Fibroblast of pulmonary artery (primary cell): ENCODE results near the gene PSTK.

Experiments used
- DNase-seq: peaks from one replicate; pipeline ENCODE4 v3.0.0-alpha.2; 2010; ENCODE audit warnings: low read depth
- H3K4me3 ChIP-seq: replicated peaks from 2 replicates; pipeline ENCODE4 v1.5.1; 2011; ENCODE audit warnings: low read depth, mild to moderate bottlenecking, control low read depth, low read length, moderate library complexity
- TF ChIP-seq, protein P1 (sequence below): IDR thresholded peaks from 2 replicates; pipeline ENCODE4 v1.5.1; 2011; ENCODE audit warnings: mild to moderate bottlenecking, control low read depth, low read length, inconsistent platforms; ENCODE audit errors: missing control alignments

PSTK gene

DNA sequence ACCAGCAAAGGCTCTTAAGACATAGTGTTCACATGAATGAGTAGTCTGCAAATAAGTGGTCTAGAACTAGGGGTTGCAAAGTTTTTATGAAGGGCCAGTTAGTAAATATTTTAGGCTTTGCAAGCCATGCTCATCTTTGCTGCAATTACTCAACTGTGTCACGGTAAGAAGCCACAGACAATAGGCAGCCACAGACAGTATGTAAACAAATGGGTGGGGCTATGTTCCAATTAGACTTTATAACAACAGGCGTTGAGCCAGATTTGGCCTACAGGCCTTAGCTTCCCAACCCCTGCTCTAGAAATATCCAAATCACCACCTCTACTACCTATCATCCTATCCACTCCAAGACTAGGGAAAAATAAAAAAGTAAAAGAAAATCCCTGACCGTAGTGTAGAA lies 19.1 kb downstream of the PSTK start:
- no peak overlapping the region for H3K4me3 ChIP-seq
- TF ChIP-seq, protein P1, sequence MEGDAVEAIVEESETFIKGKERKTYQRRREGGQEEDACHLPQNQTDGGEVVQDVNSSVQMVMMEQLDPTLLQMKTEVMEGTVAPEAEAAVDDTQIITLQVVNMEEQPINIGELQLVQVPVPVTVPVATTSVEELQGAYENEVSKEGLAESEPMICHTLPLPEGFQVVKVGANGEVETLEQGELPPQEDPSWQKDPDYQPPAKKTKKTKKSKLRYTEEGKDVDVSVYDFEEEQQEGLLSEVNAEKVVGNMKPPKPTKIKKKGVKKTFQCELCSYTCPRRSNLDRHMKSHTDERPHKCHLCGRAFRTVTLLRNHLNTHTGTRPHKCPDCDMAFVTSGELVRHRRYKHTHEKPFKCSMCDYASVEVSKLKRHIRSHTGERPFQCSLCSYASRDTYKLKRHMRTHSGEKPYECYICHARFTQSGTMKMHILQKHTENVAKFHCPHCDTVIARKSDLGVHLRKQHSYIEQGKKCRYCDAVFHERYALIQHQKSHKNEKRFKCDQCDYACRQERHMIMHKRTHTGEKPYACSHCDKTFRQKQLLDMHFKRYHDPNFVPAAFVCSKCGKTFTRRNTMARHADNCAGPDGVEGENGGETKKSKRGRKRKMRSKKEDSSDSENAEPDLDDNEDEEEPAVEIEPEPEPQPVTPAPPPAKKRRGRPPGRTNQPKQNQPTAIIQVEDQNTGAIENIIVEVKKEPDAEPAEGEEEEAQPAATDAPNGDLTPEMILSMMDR, result no peak
- DNase-seq, result no peak

DNA sequence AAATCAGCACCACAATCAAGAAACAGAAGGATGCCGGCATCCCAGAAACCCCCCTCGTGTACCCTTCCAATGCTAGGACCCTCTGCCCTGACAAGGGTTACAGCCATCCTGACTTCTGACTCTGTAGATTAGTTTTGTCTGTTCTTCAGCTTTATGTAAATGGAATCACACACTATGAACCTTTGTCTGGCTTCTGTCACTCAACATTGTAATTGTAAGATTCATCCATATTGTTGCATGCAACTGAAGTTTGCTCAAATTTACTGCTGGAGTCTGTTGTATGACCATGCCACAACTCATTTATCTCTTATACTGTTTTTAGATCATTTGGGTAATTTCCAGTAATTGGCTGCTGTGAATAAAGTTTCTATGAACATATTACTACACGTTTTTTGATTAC lies 20.0 kb downstream of the PSTK start:
- no peak overlapping the region for H3K4me3 ChIP-seq
- no peak for DNase-seq
- TF ChIP-seq, protein P1, result no peak

DNA sequence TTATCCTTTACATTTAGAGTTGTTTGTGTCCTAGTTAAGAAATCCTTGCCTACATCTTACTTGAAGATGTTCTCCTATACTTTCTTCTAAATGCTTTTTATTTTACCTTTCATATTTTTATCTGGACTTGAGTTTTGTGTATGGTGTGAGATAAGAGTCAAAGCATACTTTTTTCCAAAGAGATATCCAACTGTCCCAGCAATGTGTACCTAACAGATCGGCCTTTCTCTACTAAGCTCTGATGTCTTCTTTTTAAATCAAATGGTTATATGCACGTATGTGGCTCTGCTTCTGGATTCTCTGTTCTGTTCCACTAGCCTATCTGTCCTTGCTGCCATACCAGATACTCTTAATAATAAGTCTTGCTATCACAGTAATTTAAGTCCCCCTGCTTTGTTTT lies 21.2 kb downstream of the PSTK start:
- no peak for DNase-seq
- TF ChIP-seq, protein P1, result no peak
- no peak overlapping the region for H3K4me3 ChIP-seq

DNA sequence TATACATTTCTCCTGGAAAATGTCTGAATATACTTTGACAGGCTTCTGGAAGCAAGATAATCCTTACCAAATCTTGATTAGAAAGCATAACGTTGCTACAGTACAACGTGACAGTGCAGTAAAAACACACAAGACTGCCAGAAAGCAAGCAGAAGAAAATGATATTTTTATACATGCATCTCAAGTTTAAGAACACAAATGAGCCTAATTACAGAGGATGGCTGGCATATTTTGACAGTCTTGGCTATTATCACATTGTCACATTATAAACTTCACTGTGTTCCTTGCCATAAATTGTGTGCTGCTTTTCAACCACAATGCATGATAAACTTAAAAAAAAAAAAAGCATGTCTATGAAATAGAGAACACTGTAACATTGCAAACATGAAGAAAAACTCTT lies 24.1 kb downstream of the PSTK start:
- TF ChIP-seq, protein P1, result no peak
- no peak overlapping the region for H3K4me3 ChIP-seq
- no peak for DNase-seq

DNA sequence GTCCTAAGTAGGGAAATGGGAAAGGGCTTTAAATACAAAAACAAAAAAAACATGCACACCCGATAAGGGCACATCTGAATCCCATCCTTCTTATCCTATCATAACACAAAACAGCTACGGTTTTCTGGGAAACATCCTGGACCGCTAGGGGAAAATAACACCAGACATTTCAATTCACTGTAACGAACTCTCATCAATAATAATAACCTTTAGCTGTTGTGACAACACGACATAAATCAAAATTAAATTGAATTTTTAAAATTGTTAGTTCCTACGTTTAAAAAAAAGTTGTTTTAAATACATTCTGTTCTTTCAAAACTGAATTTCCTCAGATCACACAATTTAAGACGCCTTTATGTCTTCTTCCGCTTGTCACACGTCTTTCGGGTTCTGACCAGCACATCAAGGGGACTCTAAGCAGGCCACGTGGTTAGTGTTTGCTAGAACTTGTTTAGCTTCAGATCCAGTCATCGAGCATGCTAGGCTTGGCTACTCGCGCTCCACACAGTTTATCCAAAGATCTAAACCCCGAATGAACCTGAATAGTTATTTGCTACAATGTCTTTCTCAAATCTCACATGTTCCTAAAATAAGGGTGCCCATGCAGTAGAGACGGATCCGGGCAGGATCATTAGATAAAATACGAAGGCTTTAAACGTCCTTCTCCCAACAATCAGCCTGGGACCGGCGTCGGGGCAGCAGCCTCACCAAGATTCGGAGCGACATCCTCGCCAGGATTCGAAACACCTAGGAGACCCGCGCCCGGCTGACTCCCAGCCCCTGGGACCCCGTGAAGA lies 27.6 kb downstream of the PSTK start:
- peak; percentile 43 for DNase-seq
- TF ChIP-seq, protein P1, result no peak

DNA sequence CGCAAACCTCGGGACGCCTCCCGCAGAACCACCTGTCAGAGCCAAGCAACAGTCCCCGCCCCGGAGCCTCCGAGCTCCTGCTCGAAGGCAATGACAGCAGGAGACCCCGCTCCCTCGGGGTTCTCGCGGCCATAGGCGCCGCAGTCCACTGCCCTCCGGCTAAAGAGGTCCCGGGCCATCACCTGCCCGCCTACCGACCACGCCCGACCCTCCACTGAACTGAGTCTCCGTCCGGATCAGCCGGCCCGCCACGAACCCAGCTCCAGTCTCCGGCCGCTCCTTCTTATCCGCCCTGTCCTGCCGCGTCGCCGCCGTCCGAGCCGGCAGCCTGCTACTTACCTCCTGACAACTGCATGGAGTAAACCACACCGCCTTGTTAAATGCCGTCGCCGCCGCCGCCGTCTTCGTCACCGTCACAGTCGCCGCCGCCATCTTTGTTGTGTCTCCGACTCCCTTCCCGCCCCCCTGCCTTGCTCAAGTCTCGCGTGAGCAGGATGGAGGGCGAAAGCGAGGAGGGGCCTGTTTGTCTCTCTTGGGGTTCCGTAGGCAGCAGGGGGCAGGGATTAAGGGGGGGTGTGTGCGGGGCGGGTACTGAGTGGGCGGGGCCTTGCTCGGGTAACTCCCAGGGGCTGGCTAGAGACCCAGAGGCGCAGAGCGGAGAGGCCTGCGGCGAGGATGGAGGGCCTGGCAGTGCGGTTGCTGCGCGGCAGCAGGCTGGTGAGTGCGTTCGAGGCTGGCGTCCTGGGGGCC lies 28.3 kb downstream of the PSTK start, which contains the start of the genes ACADSB and IKZF5:
TSS of gene ACADSB (plus strand) at position 652 of the 750 bp plus-strand sequence. CDS start at position 676, 24 bp downstream.
TSS of gene IKZF5 (minus strand) at position 441 of the 750 bp plus-strand sequence. CDS start 10,170 bp downstream, outside the sequence.
- TF ChIP-seq, protein P1, result no peak
- peak within 1 kb of the TSS; percentile 78 for H3K4me3 ChIP-seq
- peak; percentile 98 for DNase-seq

More for the DNA sequence above, 27.6 kb downstream of the PSTK start:
- peak overlapping the region; percentile 78 for H3K4me3 ChIP-seq
